A673 (cell line): Measurements from ENCODE around the gene CEACAM16. TPM values are rescaled to one million over a fixed set of nuclear protein-coding genes. Genes with fewer than 3 reads are reported as not detected.

Source experiments
- BruUV-seq: library from RNA; stranded (reverse); fragments of 400-500 nt; replicated peaks from 2 replicates; lab custom pipeline; 2021; lab: Mats Ljungman, UMichigan
- CTCF ChIA-PET: fragments of 300-600 bp; sonication (Branson Sonifier 250); formaldehyde crosslinking; loops from one replicate; lab custom pipeline; 2022; ENCODE audit warnings: antibody characterized with exemption; lab: Charles Lee
- POLR2A ChIA-PET: fragments of 300-600 bp; sonication (Branson Sonifier 250); formaldehyde crosslinking; loops from one replicate; lab custom pipeline; 2022; ENCODE audit warnings: antibody characterized with exemption; ENCODE audit not compliant: low non-redundant PET; lab: Charles Lee
- DNase-seq: peaks from one replicate; pipeline ENCODE4 v3.0.0-alpha.2; 2015; ENCODE audit warnings: low spot score
- H3K27ac ChIP-seq: fragments of 200-600 bp; sonication (generic); 2 replicates; pipeline ENCODE4 v1.5.1; 2016; ENCODE audit warnings: mixed run types, low read depth, mild to moderate bottlenecking, mixed read lengths, antibody characterized with exemption, low read length; ENCODE audit not compliant: poor library complexity, severe bottlenecking
- H3K27me3 ChIP-seq: fragments of 200-600 bp; sonication (generic); replicated peaks from 2 replicates; pipeline ENCODE4 v1.6.1; 2017; ENCODE audit warnings: mixed run types, low read depth, mild to moderate bottlenecking, mixed read lengths, antibody characterized with exemption, low read length; ENCODE audit not compliant: insufficient read depth, poor library complexity
- H3K36me3 ChIP-seq: fragments of 200-600 bp; sonication (generic); 2 replicates; pipeline ENCODE4 v1.6.1; 2016; ENCODE audit warnings: mixed run types, mild to moderate bottlenecking, mixed read lengths, antibody characterized with exemption, low read length; ENCODE audit not compliant: insufficient read depth, poor library complexity, severe bottlenecking
- H3K4me1 ChIP-seq: fragments of 200-600 bp; sonication (generic); 2 replicates; pipeline ENCODE4 v1.6.1; 2017; ENCODE audit warnings: mixed run types, mild to moderate bottlenecking, mixed read lengths, antibody characterized with exemption, low read length; ENCODE audit not compliant: insufficient read depth, poor library complexity, severe bottlenecking
- H3K4me3 ChIP-seq: fragments of 200-600 bp; sonication (generic); 2 replicates; pipeline ENCODE4 v1.5.1; 2016; ENCODE audit warnings: low read depth, mixed run types, mild to moderate bottlenecking, mixed read lengths, low read length; ENCODE audit not compliant: poor library complexity, severe bottlenecking
- H3K9me3 ChIP-seq: fragments of 200-600 bp; sonication (generic); 2 replicates; pipeline ENCODE4 v1.6.1; 2016; ENCODE audit warnings: mixed run types, low read depth, mild to moderate bottlenecking, mixed read lengths, antibody characterized with exemption, low read length; ENCODE audit not compliant: poor library complexity, severe bottlenecking
- CTCF ChIP-seq: fragments of 300-800, 200-600 bp; sonication (generic); conservative IDR thresholded peaks from 2 replicates; pipeline ENCODE4 v1.5.1; 2017; ENCODE audit warnings: low read depth, mild to moderate bottlenecking, antibody characterized with exemption, low read length, moderate library complexity, mixed read lengths
- EZH2 ChIP-seq: fragments of 200-600 bp; sonication (generic); IDR thresholded peaks from 2 replicates; pipeline ENCODE4 v1.6.1; 2017; ENCODE audit warnings: borderline replicate concordance, low read depth, mild to moderate bottlenecking, mixed read lengths, antibody characterized with exemption, low read length; ENCODE audit not compliant: poor library complexity, severe bottlenecking
- intact Hi-C: fragments of 100-400 bp; cut with micrococcal nuclease; formaldehyde crosslinking; loops from one replicate; pipeline ENCODE4 v1.10.0; 2022; ENCODE audit not compliant: unreplicated experiment
- total RNA-seq: library from RNA; stranded (reverse); gene quantifications from 2 replicates; pipeline ENCODE4 v1.2.3, GENCODE V29; 2021

The CEACAM16 gene
- total RNA-seq, 1 experiment from 2014 or later = not detected

- no peaks in the 10 kb centered on the region for H3K9me3 ChIP-seq
- CTCF ChIA-PET = no interaction called here
- BruUV-seq = no TSS peak
- H3K4me3 ChIP-seq = no peak overlapping the region
- H3K36me3 ChIP-seq = no peaks in the 10 kb centered on the region
- no peak overlapping the region for H3K27ac ChIP-seq
- H3K4me1 ChIP-seq = no peaks in the 10 kb centered on the region
- intact Hi-C loops = no loop called here
- POLR2A ChIA-PET = no interaction called here
- no peak for DNase-seq
- no peaks in the 10 kb centered on the region for H3K27me3 ChIP-seq
- no peak for TF ChIP-seq CTCF
Measured at GRCh38 chr19:44732235-44733014, 33.5 kb downstream of the CEACAM16 start.

- Histone ChIP-seq H3K9me3 (no peaks in the 10 kb centered on the region), H3K4me1 (no peaks in the 10 kb centered on the region), H3K4me3 (no peak overlapping the region), H3K36me3 (no peaks in the 10 kb centered on the region), H3K27me3 (no peaks in the 10 kb centered on the region), H3K27ac (no peak overlapping the region)
- no TSS peak for BruUV-seq
- POLR2A ChIA-PET = no interaction called here
- intact Hi-C loops = no loop called here
- TF ChIP-seq EZH2 (no peak), CTCF (no peak)
- CTCF ChIA-PET = no interaction called here
- DNase-seq = no peak
Measured at GRCh38 chr19:44734357-44734756, 35.4 kb downstream of the CEACAM16 start.

- Histone ChIP-seq H3K4me1 (no peaks in the 10 kb centered on the region), H3K36me3 (no peaks in the 10 kb centered on the region), H3K4me3 (no peak overlapping the region), H3K27ac (no peak overlapping the region), H3K9me3 (no peaks in the 10 kb centered on the region), H3K27me3 (no peaks in the 10 kb centered on the region)
- ChIA-PET CTCF (no interaction called here), POLR2A (no interaction called here)
- intact Hi-C loops = no loop called here
- no peak for DNase-seq
- TF ChIP-seq CTCF = no peak
- TF ChIP-seq EZH2 = no peak
- no TSS peak for BruUV-seq
Measured at GRCh38 chr19:44735011-44735410, 36.1 kb downstream of the CEACAM16 start.
